ENCODE measurements around the gene ALPL. TPM values are rescaled to one million over a fixed set of nuclear protein-coding genes. Genes with fewer than 3 reads are reported as not detected.
A peak's percentile ranks its signal among the peaks of the same experiment; 100 is the strongest.

Gene ALPL
- total and polyA plus RNA-seq, 2 donors, result 0.90 to 3.8 TPM

GRCh38 chr1:21499283-21499950 is 9.8 kb upstream of the ALPL start:
- Histone ChIP-seq H3K4me1 (ENCODE audit: control insufficient read depth in 2 of 2, insufficient read depth in 2 of 2, low read length in 2 of 2) (peaks cover 0 to 2% of the 10 kb centered on the region in 2 donors), H3K4me3 (ENCODE audit: low read length in 2 of 2) (no peak overlapping the region), H3K27me3 (ENCODE audit: control insufficient read depth in 2 of 2, insufficient read depth in 1 of 2, low read length in 1 of 2) (peaks cover 0 to 10% of the 10 kb centered on the region in 2 donors), H3K27ac (ENCODE audit: low read depth in 1 of 2, low read length in 1 of 2) (no peak overlapping the region), H3K36me3 (ENCODE audit: control insufficient read depth in 2 of 2, insufficient read depth in 2 of 2, low read length in 1 of 2) (no peaks in the 10 kb centered on the region), H3K9me3 (ENCODE audit: control insufficient read depth in 2 of 2, insufficient read depth in 1 of 2, low read length in 1 of 2) (no peaks in the 10 kb centered on the region)
- DNase-seq (ENCODE audit: low read depth in 6 of 9, low spot score in 9 of 9), result no peak
- 100% methylated on average over 1 of the region's 1 CpG for WGBS

- Histone ChIP-seq H3K27ac (ENCODE audit: low read depth in 1 of 2, low read length in 1 of 2) (no peak overlapping the region), H3K4me3 (ENCODE audit: low read length in 2 of 2) (no peak overlapping the region), H3K36me3 (ENCODE audit: control insufficient read depth in 2 of 2, insufficient read depth in 2 of 2, low read length in 1 of 2) (no peaks in the 10 kb centered on the region), H3K27me3 (ENCODE audit: control insufficient read depth in 2 of 2, insufficient read depth in 1 of 2, low read length in 1 of 2) (peaks cover 12 to 24% of the 10 kb centered on the region in 2 donors), H3K9me3 (ENCODE audit: control insufficient read depth in 2 of 2, insufficient read depth in 1 of 2, low read length in 1 of 2) (no peaks in the 10 kb centered on the region), H3K4me1 (ENCODE audit: control insufficient read depth in 2 of 2, insufficient read depth in 2 of 2, low read length in 2 of 2) (peaks cover 0 to 2% of the 10 kb centered on the region in 2 donors)
- no peak for DNase-seq (ENCODE audit: low read depth in 6 of 9, low spot score in 9 of 9)
- 81% methylated on average over 7 of the region's 7 CpGs for WGBS
These were observed 5.4 kb upstream of the ALPL start for GRCh38 chr1:21503706-21504377.

GRCh38 chr1:21506804-21507203 is 2.4 kb upstream of the ALPL start:
- Histone ChIP-seq H3K4me1 (ENCODE audit: control insufficient read depth in 2 of 2, insufficient read depth in 2 of 2, low read length in 2 of 2) (peaks cover 0 to 2% of the 10 kb centered on the region in 2 donors), H3K4me3 (ENCODE audit: low read length in 2 of 2) (no peak overlapping the region), H3K36me3 (ENCODE audit: control insufficient read depth in 2 of 2, insufficient read depth in 2 of 2, low read length in 1 of 2) (no peaks in the 10 kb centered on the region), H3K27me3 (ENCODE audit: control insufficient read depth in 2 of 2, insufficient read depth in 1 of 2, low read length in 1 of 2) (peaks cover 37 to 53% of the 10 kb centered on the region in 2 donors), H3K27ac (ENCODE audit: low read depth in 1 of 2, low read length in 1 of 2) (no peak overlapping the region), H3K9me3 (ENCODE audit: control insufficient read depth in 2 of 2, insufficient read depth in 1 of 2, low read length in 1 of 2) (no peaks in the 10 kb centered on the region)
- no peak for DNase-seq (ENCODE audit: low read depth in 6 of 9, low spot score in 9 of 9)
- WGBS, result 74% methylated on average over 4 of the region's 4 CpGs

- Histone ChIP-seq H3K4me1 (ENCODE audit: control insufficient read depth in 2 of 2, insufficient read depth in 2 of 2, low read length in 2 of 2) (peaks cover 0 to 2% of the 10 kb centered on the region in 2 donors), H3K27ac (ENCODE audit: low read depth in 1 of 2, low read length in 1 of 2) (no peak overlapping the region), H3K9me3 (ENCODE audit: control insufficient read depth in 2 of 2, insufficient read depth in 1 of 2, low read length in 1 of 2) (no peaks in the 10 kb centered on the region), H3K27me3 (ENCODE audit: control insufficient read depth in 2 of 2, insufficient read depth in 1 of 2, low read length in 1 of 2) (peaks cover 39 to 59% of the 10 kb centered on the region in 2 donors), H3K4me3 (ENCODE audit: low read length in 2 of 2) (no peak overlapping the region), H3K36me3 (ENCODE audit: control insufficient read depth in 2 of 2, insufficient read depth in 2 of 2, low read length in 1 of 2) (no peaks in the 10 kb centered on the region)
- DNase-seq (ENCODE audit: low read depth in 6 of 9, low spot score in 9 of 9), result no peak
- WGBS, result 98% methylated on average over 1 of the region's 1 CpG
These were observed 1.5 kb upstream of the ALPL start for GRCh38 chr1:21507511-21508270.

- 5% methylated on average over 42 of the region's 45 CpGs for WGBS
- peaks cover 39 to 56% of the 10 kb centered on the region in 2 donors for H3K27me3 ChIP-seq (ENCODE audit: control insufficient read depth in 2 of 2, insufficient read depth in 1 of 2, low read length in 1 of 2)
- DNase-seq (ENCODE audit: low read depth in 6 of 9, low spot score in 9 of 9), result peak in 8 of 9 donors; percentile 7 to 55 (median 22)
- H3K4me1 ChIP-seq (ENCODE audit: control insufficient read depth in 2 of 2, insufficient read depth in 2 of 2, low read length in 2 of 2), result peaks cover 0 to 1% of the 10 kb centered on the region in 2 donors
- H3K27ac ChIP-seq (ENCODE audit: low read depth in 1 of 2, low read length in 1 of 2), result no peak overlapping the region
- no peak overlapping the region for H3K4me3 ChIP-seq (ENCODE audit: low read length in 2 of 2)
- no peaks in the 10 kb centered on the region for H3K36me3 ChIP-seq (ENCODE audit: control insufficient read depth in 2 of 2, insufficient read depth in 2 of 2, low read length in 1 of 2)
- H3K9me3 ChIP-seq (ENCODE audit: control insufficient read depth in 2 of 2, insufficient read depth in 1 of 2, low read length in 1 of 2), result no peaks in the 10 kb centered on the region
These were observed 458 bp upstream of the ALPL start for GRCh38 chr1:21508580-21509350.

- Histone ChIP-seq H3K9me3 (ENCODE audit: control insufficient read depth in 2 of 2, insufficient read depth in 1 of 2, low read length in 1 of 2) (no peaks in the 10 kb centered on the region), H3K27me3 (ENCODE audit: control insufficient read depth in 2 of 2, insufficient read depth in 1 of 2, low read length in 1 of 2) (peaks cover 39 to 55% of the 10 kb centered on the region in 2 donors), H3K4me1 (ENCODE audit: control insufficient read depth in 2 of 2, insufficient read depth in 2 of 2, low read length in 2 of 2) (no peaks in the 10 kb centered on the region), H3K36me3 (ENCODE audit: control insufficient read depth in 2 of 2, insufficient read depth in 2 of 2, low read length in 1 of 2) (no peaks in the 10 kb centered on the region), H3K27ac (ENCODE audit: low read depth in 1 of 2, low read length in 1 of 2) (no peak overlapping the region), H3K4me3 (ENCODE audit: low read length in 2 of 2) (no peak overlapping the region)
- 46% methylated on average over 12 of the region's 12 CpGs for WGBS
- DNase-seq (ENCODE audit: low read depth in 6 of 9, low spot score in 9 of 9), result no peak
These were observed 880 bp downstream of the ALPL start for GRCh38 chr1:21510113-21510493.

- H3K4me3 ChIP-seq (ENCODE audit: low read length in 2 of 2), result no peak overlapping the region
- H3K27me3 ChIP-seq (ENCODE audit: control insufficient read depth in 2 of 2, insufficient read depth in 1 of 2, low read length in 1 of 2), result peaks cover 39 to 56% of the 10 kb centered on the region in 2 donors
- WGBS, result 92% methylated on average over 9 of the region's 9 CpGs
- no peak overlapping the region for H3K27ac ChIP-seq (ENCODE audit: low read depth in 1 of 2, low read length in 1 of 2)
- no peaks in the 10 kb centered on the region for H3K36me3 ChIP-seq (ENCODE audit: control insufficient read depth in 2 of 2, insufficient read depth in 2 of 2, low read length in 1 of 2)
- no peak for DNase-seq (ENCODE audit: low read depth in 6 of 9, low spot score in 9 of 9)
- no peaks in the 10 kb centered on the region for H3K9me3 ChIP-seq (ENCODE audit: control insufficient read depth in 2 of 2, insufficient read depth in 1 of 2, low read length in 1 of 2)
- no peaks in the 10 kb centered on the region for H3K4me1 ChIP-seq (ENCODE audit: control insufficient read depth in 2 of 2, insufficient read depth in 2 of 2, low read length in 2 of 2)
These were observed 1.8 kb downstream of the ALPL start for GRCh38 chr1:21510885-21511578.
